Measurements from ENCODE around the gene VGF.

GRCh38 chr7:101189109-101189508, 23.7 kb upstream of the VGF start:
- TF ChIP-seq CTCF (IDR thresholded peaks at IDR 0.05): no peak
- TF ChIP-seq POLR2A (IDR thresholded peaks at IDR 0.05): no peak
